Mesendoderm (in vitro differentiated cells): ENCODE measurements around the gene PPA2.

Source experiments
- DNase-seq: peaks from one replicate; pipeline ENCODE4 v3.0.0; 2013
- H2AK5ac ChIP-seq: 2 replicates; pipeline ENCODE4 v1.6.1; 2013; ENCODE audit warnings: low read length, inconsistent platforms
- H2BK120ac ChIP-seq: 2 replicates; pipeline ENCODE4 v1.6.1; 2013; ENCODE audit warnings: low read depth, mild to moderate bottlenecking, low read length, moderate library complexity, mixed read lengths
- H2BK15ac ChIP-seq: replicated peaks from 2 replicates; pipeline ENCODE4 v1.6.1; 2013; ENCODE audit warnings: low read depth, mild to moderate bottlenecking, moderate library complexity
- H2BK5ac ChIP-seq: 2 replicates; pipeline ENCODE4 v1.6.1; 2013; ENCODE audit warnings: low read length, inconsistent platforms
- H3K18ac ChIP-seq: 2 replicates; pipeline ENCODE4 v1.6.1; 2013; ENCODE audit warnings: mild to moderate bottlenecking, low read length, mixed read lengths
- H3K23ac ChIP-seq: one replicate; pipeline ENCODE4 v1.6.1; 2013; ENCODE audit warnings: low read length
- H3K27ac ChIP-seq: 2 replicates; pipeline ENCODE4 v1.5.1; 2013; ENCODE audit warnings: low read depth, mild to moderate bottlenecking, inconsistent platforms, low read length, moderate library complexity
- H3K27me3 ChIP-seq: 2 replicates; pipeline ENCODE4 v1.6.1; 2013; ENCODE audit warnings: low read length, control low read depth, mild to moderate bottlenecking, inconsistent platforms; ENCODE audit not compliant: insufficient read depth, poor library complexity
- H3K36me3 ChIP-seq: 2 replicates; pipeline ENCODE4 v1.6.1; 2013; ENCODE audit warnings: low read length, inconsistent platforms; ENCODE audit not compliant: control insufficient read depth, insufficient read depth
- H3K4ac ChIP-seq: one replicate; pipeline ENCODE4 v1.6.1; 2013; ENCODE audit warnings: low read depth, mild to moderate bottlenecking, low read length, moderate library complexity
- H3K4me1 ChIP-seq: 2 replicates; pipeline ENCODE4 v1.6.1; 2013; ENCODE audit warnings: low read depth, low read length, inconsistent platforms; ENCODE audit not compliant: control insufficient read depth
- H3K4me2 ChIP-seq: 2 replicates; pipeline ENCODE4 v1.6.1; 2013; ENCODE audit warnings: low read length
- H3K4me3 ChIP-seq: 2 replicates; pipeline ENCODE4 v1.5.1; 2013; ENCODE audit warnings: mild to moderate bottlenecking, low read length
- H3K56ac ChIP-seq: one replicate; pipeline ENCODE4 v1.6.1; 2013; ENCODE audit warnings: low read length
- H3K79me1 ChIP-seq: 2 replicates; pipeline ENCODE4 v1.6.1; 2013; ENCODE audit warnings: low read length, inconsistent platforms
- H3K79me2 ChIP-seq: 2 replicates; pipeline ENCODE4 v1.6.1; 2013; ENCODE audit warnings: mild to moderate bottlenecking, low read length; ENCODE audit not compliant: control insufficient read depth, insufficient read depth
- H3K9ac ChIP-seq: 2 replicates; pipeline ENCODE4 v1.6.1; 2013; ENCODE audit warnings: low read length, inconsistent platforms
- H4K5ac ChIP-seq: one replicate; pipeline ENCODE4 v1.6.1; 2013; ENCODE audit warnings: low read length
- H4K8ac ChIP-seq: one replicate; pipeline ENCODE4 v1.6.1; 2013; ENCODE audit warnings: low read depth, mild to moderate bottlenecking, control low read depth, low read length, moderate library complexity
- whole genome bisulfite sequencing: extraction: QIAGEN DNeasy Blood & Tissue Kit; methylation state at CpG from one replicate; pipeline ENCODE4 v1.1.7; 2013; ENCODE audit warnings: low lambda C conversion rate, missing lambda C conversion rate; ENCODE audit not compliant: insufficient coverage; ENCODE audit errors: extremely low coverage; 5-methylcytosine and 5-hydroxymethylcytosine counted together

The PPA2 gene

DNA sequence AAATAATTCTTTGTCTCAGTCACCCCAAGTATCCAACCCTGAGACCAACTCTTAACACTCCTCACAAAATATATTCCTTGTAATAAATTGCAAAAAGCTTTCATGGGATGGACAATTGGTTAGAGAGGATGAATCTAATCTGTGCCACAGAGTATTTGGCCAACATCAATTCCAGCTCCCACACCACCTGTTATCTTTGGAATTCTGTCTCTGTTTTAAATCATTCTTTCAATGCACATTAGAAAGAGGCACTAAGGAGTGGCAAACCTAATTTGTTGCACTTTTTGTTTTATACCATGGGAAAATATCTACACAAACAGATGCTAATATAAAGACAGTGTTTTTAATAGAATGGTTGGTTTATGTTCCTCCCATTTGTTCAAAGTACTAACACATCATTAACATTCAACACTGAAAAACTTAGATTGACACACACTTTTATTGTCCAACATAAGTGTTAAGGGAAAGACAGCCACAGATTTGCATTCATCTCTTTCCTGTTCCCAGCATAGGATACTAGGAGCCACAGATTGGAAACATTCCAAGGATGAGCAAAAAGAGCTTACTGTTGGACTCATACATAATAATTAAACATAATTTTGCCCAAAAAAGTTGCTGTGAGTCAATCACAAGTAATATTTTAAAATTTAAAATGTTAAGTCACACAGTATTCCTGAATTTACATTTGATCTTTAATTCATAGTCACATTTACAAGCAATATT lies 116.4 kb downstream of the PPA2 start:
- Histone ChIP-seq H3K27ac (no peak overlapping the region), H2BK120ac (no peak overlapping the region), H3K27me3 (no peaks in the 10 kb centered on the region), H3K23ac (no peak overlapping the region), H2AK5ac (no peak overlapping the region), H4K5ac (no peak overlapping the region), H3K79me2 (no peaks in the 10 kb centered on the region), H3K36me3 (no peaks in the 10 kb centered on the region), H3K79me1 (no peaks in the 10 kb centered on the region), H3K9ac (no peak overlapping the region), H2BK15ac (no peak overlapping the region), H3K56ac (no peak overlapping the region), H3K4me2 (no peak overlapping the region), H3K4me1 (no peaks in the 10 kb centered on the region), H3K4ac (no peak overlapping the region), H2BK5ac (no peak overlapping the region), H4K8ac (no peak overlapping the region), H3K18ac (no peak overlapping the region), H3K4me3 (no peak overlapping the region)
- DNase-seq: no peak

DNA sequence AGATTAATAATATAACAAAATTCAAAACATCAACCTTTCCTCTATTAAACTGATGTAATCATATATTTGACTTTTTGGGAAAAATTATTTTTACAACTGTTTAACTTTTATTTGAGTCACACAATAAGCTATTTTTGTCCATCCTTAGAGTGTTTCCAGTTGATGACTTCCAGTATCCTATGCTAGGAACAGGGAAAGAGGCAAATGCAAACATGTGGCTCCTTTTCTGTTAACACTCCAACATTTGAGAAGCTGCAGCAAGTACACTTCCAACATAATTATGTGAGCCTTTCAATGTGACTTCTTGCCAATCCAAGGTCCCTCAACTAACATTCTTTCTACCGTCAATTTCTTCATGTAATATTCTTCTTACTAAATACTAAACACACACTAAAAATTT lies 117.7 kb downstream of the PPA2 start:
- Histone ChIP-seq H3K4me3 (no peak overlapping the region), H3K4me1 (no peaks in the 10 kb centered on the region), H2AK5ac (no peak overlapping the region), H2BK5ac (no peak overlapping the region), H3K18ac (no peak overlapping the region), H3K79me1 (no peaks in the 10 kb centered on the region), H3K4me2 (no peak overlapping the region), H3K56ac (no peak overlapping the region), H2BK120ac (no peak overlapping the region), H3K27ac (no peak overlapping the region), H3K27me3 (no peaks in the 10 kb centered on the region), H3K4ac (no peak overlapping the region), H2BK15ac (no peak overlapping the region), H3K9ac (no peak overlapping the region), H3K36me3 (no peaks in the 10 kb centered on the region), H3K23ac (no peak overlapping the region), H3K79me2 (no peaks in the 10 kb centered on the region), H4K5ac (no peak overlapping the region), H4K8ac (no peak overlapping the region)
- DNase-seq: no peak
- 100% methylated on average over 1 of the region's 1 CpG for WGBS

DNA sequence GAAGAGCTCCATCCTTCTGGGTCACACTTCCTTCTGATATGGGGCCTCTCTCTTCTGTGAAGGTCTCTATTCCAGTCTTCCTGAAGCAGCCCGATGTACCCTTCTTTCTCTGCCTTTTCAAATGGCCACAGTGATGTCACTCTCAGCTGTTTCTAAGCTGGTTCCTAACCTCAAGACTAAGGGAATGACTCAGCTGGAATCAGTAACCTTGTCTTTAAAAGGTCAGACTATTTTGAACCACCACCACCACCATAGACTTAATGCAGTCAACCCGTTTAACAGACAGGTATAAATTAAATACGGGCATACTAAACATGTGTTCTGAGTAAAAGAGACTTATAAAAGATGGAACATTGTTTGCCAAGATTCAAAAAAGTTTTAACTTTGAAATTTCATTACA lies 121.0 kb downstream of the PPA2 start:
- H3K4me3 ChIP-seq: no peak overlapping the region
- WGBS: no CpG with 5 or more reads among the region's 3 CpGs

DNA sequence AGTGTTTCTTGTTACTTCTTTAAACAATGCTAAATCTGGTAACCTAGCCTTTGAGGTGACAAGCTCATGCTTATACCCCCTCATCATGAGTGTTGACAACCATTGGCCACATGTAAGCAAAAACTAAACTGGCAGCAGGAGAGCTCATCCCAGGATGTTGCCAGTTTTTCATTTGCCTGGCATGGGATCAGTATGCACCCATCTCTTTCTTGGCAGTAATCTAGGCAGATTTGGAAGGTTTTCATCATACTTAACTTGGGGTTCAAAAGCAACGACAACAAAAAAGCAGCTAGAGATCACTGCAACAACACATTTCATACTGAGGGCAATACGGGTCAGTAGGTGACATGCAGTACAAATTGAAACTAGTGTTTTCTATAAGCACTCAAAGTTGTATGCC lies 122.0 kb downstream of the PPA2 start:
- Histone ChIP-seq H3K23ac (no peak overlapping the region), H2AK5ac (no peak overlapping the region), H3K27ac (no peak overlapping the region), H4K8ac (no peak overlapping the region), H3K9ac (no peak overlapping the region), H3K27me3 (no peaks in the 10 kb centered on the region), H3K18ac (no peak overlapping the region), H3K4me2 (no peak overlapping the region), H3K79me2 (no peaks in the 10 kb centered on the region), H2BK15ac (no peak overlapping the region), H4K5ac (no peak overlapping the region), H2BK5ac (no peak overlapping the region), H2BK120ac (no peak overlapping the region), H3K36me3 (no peaks in the 10 kb centered on the region), H3K4me3 (no peak overlapping the region), H3K79me1 (no peaks in the 10 kb centered on the region), H3K56ac (no peak overlapping the region), H3K4ac (no peak overlapping the region), H3K4me1 (no peaks in the 10 kb centered on the region)
- no CpG with 5 or more reads among the region's 2 CpGs for WGBS
- no peak for DNase-seq

More for the DNA sequence above, 121.0 kb downstream of the PPA2 start:
- H2BK120ac ChIP-seq: no peak overlapping the region
- no peak overlapping the region for H2AK5ac ChIP-seq
- H3K4me1 ChIP-seq: no peaks in the 10 kb centered on the region
- H4K8ac ChIP-seq: no peak overlapping the region
- H3K27me3 ChIP-seq: no peaks in the 10 kb centered on the region
- H3K36me3 ChIP-seq: no peaks in the 10 kb centered on the region
- no peak overlapping the region for H3K4ac ChIP-seq
- no peak overlapping the region for H3K27ac ChIP-seq
- no peak overlapping the region for H3K4me2 ChIP-seq
- H3K56ac ChIP-seq: no peak overlapping the region
- H3K23ac ChIP-seq: no peak overlapping the region
- H3K18ac ChIP-seq: no peak overlapping the region
- H3K9ac ChIP-seq: no peak overlapping the region
- no peak overlapping the region for H2BK5ac ChIP-seq
- no peak overlapping the region for H2BK15ac ChIP-seq
- no peak overlapping the region for H4K5ac ChIP-seq
- DNase-seq: peak; percentile 11
- H3K79me2 ChIP-seq: no peaks in the 10 kb centered on the region
- no peaks in the 10 kb centered on the region for H3K79me1 ChIP-seq

DNA sequence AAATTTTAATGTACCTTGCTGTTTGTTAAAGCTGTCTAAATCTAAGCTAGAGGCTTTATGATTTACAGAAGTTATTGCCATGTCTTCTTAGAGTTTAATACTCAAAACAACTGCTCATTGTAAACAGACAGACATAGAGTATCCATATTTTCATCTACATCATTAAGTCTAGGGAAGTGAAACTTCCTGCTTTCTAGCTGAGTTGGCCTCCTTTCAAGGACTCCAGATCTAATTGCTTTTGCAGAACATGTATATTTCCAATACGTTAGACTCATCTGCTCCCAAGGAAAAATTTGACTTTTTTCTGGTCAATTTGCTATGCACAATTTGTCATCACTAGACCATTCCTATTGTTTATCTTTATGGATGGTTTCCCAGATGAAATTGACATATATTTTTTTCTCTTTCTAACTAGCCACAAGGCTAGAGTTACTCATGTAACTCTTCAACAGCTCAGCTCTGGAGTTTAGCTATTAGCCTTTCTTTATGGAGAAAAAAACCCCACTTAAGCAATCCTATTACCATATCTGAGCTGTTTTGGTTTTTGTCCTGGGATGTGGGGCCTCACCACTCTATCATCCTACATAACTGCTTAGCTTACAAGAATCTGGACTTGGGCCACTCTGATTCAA lies 122.9 kb downstream of the PPA2 start:
- no peak overlapping the region for H3K56ac ChIP-seq
- no peak overlapping the region for H3K27ac ChIP-seq
- DNase-seq: no peak
- no peaks in the 10 kb centered on the region for H3K79me2 ChIP-seq
- H3K36me3 ChIP-seq: no peaks in the 10 kb centered on the region
- no peak overlapping the region for H2BK120ac ChIP-seq
- H3K23ac ChIP-seq: no peak overlapping the region
- no peak overlapping the region for H4K5ac ChIP-seq
- no peak overlapping the region for H2BK5ac ChIP-seq
- H3K4ac ChIP-seq: no peak overlapping the region
- no peak overlapping the region for H4K8ac ChIP-seq
- H2BK15ac ChIP-seq: no peak overlapping the region
- no peak overlapping the region for H3K4me2 ChIP-seq
- H3K27me3 ChIP-seq: no peaks in the 10 kb centered on the region
- H3K9ac ChIP-seq: no peak overlapping the region
- no peak overlapping the region for H3K18ac ChIP-seq
- no peaks in the 10 kb centered on the region for H3K79me1 ChIP-seq
- no peaks in the 10 kb centered on the region for H3K4me1 ChIP-seq
- no peak overlapping the region for H2AK5ac ChIP-seq
- no CpG with 5 or more reads among the region's 1 CpG for WGBS
- no peak overlapping the region for H3K4me3 ChIP-seq

DNA sequence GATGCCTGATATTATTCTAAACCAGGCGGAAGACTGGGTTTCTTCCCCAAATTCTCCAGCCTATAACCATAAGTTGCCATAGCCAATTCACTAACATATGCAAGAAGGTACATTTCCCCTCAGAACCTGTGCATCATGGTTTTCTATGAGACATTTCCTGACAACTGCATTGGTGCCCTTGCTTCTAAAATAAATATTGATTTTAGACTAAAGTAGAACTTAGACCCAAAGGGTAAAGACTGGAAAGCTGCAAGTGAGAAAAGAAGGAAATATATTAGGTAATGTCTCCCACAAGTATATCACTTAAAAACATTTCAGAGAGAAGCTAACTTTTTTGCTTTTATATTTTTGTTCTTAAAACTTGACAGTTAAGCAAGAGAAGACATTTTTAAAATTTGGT lies 125.1 kb downstream of the PPA2 start:
- no peak overlapping the region for H3K27ac ChIP-seq
- WGBS: no CpG with 5 or more reads among the region's 1 CpG

More for the DNA sequence above, 125.1 kb downstream of the PPA2 start:
- H3K4ac ChIP-seq: no peak overlapping the region
- DNase-seq: no peak
- H3K36me3 ChIP-seq: no peaks in the 10 kb centered on the region
- no peaks in the 10 kb centered on the region for H3K79me2 ChIP-seq
- H3K27me3 ChIP-seq: no peaks in the 10 kb centered on the region
- no peak overlapping the region for H3K9ac ChIP-seq
- H3K56ac ChIP-seq: no peak overlapping the region
- no peak overlapping the region for H2BK15ac ChIP-seq
- no peaks in the 10 kb centered on the region for H3K79me1 ChIP-seq
- no peak overlapping the region for H3K4me3 ChIP-seq
- H3K23ac ChIP-seq: no peak overlapping the region
- H2AK5ac ChIP-seq: no peak overlapping the region
- H4K5ac ChIP-seq: no peak overlapping the region
- no peak overlapping the region for H4K8ac ChIP-seq
- no peak overlapping the region for H3K18ac ChIP-seq
- H3K4me1 ChIP-seq: no peaks in the 10 kb centered on the region
- H2BK120ac ChIP-seq: no peak overlapping the region
- no peak overlapping the region for H2BK5ac ChIP-seq
- no peak overlapping the region for H3K4me2 ChIP-seq
